K562 (cell line): Measurements from ENCODE around the gene MDM4. TPM values are rescaled to one million over a fixed set of nuclear protein-coding genes. Genes with fewer than 3 reads are reported as not detected.

Source experiments
- ATAC-seq: fragments of 200-7000 bp; cut with Tn5 transposase; 3 replicates; pipeline ENCODE4 v1.9.1; 2020; ENCODE audit warnings: moderate library complexity
- BruUV-seq: library from RNA; stranded (reverse); fragments of 400-500 nt; replicated peaks from 2 replicates; lab custom pipeline; 2021; lab: Mats Ljungman, UMichigan
- CTCF ChIA-PET: fragments of 300-600 bp; formaldehyde crosslinking; extraction: SDS; loops from one replicate; lab custom pipeline; 2021; ENCODE audit warnings: low intra/inter-chr PET ratio; lab: Yijun Ruan, JAX
- POLR2A ChIA-PET: fragments of 300-600, 350-650 bp; sonication (Branson Sonifier 250); formaldehyde crosslinking; extraction: SDS; loops from one replicate; lab custom pipeline; 2021; ENCODE audit warnings: antibody characterized with exemption, inconsistent platforms; lab: Yijun Ruan, JAX
- DNase-seq, 4 experiments: peaks; one replicate each; pipeline versions ENCODE4 v3.0.0 to v3.0.0-alpha.2; 2011 to 2018; ENCODE audit warnings: low spot score in 3 of 4, mixed read lengths in 3 of 4; ENCODE audit errors: extremely low read depth in 1 of 4
- FAIRE-seq: peaks from 2 replicates; lab custom pipeline; 2011; peaks lifted over from hg19 to GRCh38; lab: Jason Lieb, UNC
- H2AFZ ChIP-seq: 2 replicates; pipeline ENCODE4 v1.6.0; 2011; ENCODE audit warnings: low read depth, low read length, control low read depth, inconsistent platforms
- H3K27ac ChIP-seq: fragments of 200-600 bp; 3 replicates; pipeline ENCODE4 v1.8.0; 2011; ENCODE audit warnings: low read depth, mild to moderate bottlenecking, control low read depth, inconsistent platforms, low read length, moderate library complexity, mixed read lengths; ENCODE audit errors: extremely low read depth
- H3K27me3 ChIP-seq, 2 experiments: fragments of 300-600 bp in 1 of 2; 2 replicates in 1 of 2; 3 replicates in 1 of 2; pipeline versions ENCODE4 v1.6.0 to v1.8.0; 2011; ENCODE audit warnings: inconsistent platforms in 2 of 2, low read length in 2 of 2, mild to moderate bottlenecking in 1 of 2, mixed read lengths in 1 of 2, moderate library complexity in 1 of 2; ENCODE audit not compliant: control insufficient read depth in 2 of 2, insufficient read depth in 2 of 2
- H3K36me3 ChIP-seq: fragments of 300-600 bp; 3 replicates; pipeline ENCODE4 v1.8.0; 2011; ENCODE audit warnings: mild to moderate bottlenecking, low read length, inconsistent platforms; ENCODE audit not compliant: control insufficient read depth, insufficient read depth
- H3K4me1 ChIP-seq, 2 experiments: fragments of 200-600 bp in 1 of 2; replicated peaks in 1 of 2; 2 replicates in 1 of 2; 3 replicates in 1 of 2; pipeline versions ENCODE4 v1.5.1 to v1.8.0; 2011; ENCODE audit warnings: inconsistent platforms in 2 of 2, low read length in 2 of 2, mild to moderate bottlenecking in 1 of 2, mixed read lengths in 1 of 2, moderate library complexity in 1 of 2; ENCODE audit not compliant: control insufficient read depth in 2 of 2, insufficient read depth in 2 of 2
- H3K4me2 ChIP-seq: 2 replicates; pipeline ENCODE4 v1.6.1; 2011; ENCODE audit warnings: low read length, control low read depth, inconsistent platforms, mixed read lengths; ENCODE audit not compliant: insufficient read depth
- H3K4me3 ChIP-seq: fragments of 200-600 bp; sonication (generic), shearing (Covaris generic); 2 replicates; pipeline ENCODE4 v1.5.1; 2016; ENCODE audit warnings: control low read depth, inconsistent platforms
- H3K79me2 ChIP-seq: fragments of 200-600 bp; 3 replicates; pipeline ENCODE4 v1.8.0; 2011; ENCODE audit warnings: low read length, inconsistent platforms; ENCODE audit not compliant: control insufficient read depth, insufficient read depth
- H3K9ac ChIP-seq, 2 experiments: 2 replicates each; pipeline versions ENCODE4 v1.6.0 to v1.6.1; 2011; ENCODE audit warnings: low read depth in 2 of 2, low read length in 2 of 2, control low read depth in 1 of 2, inconsistent platforms in 1 of 2, mild to moderate bottlenecking in 1 of 2, mixed read lengths in 1 of 2; ENCODE audit not compliant: insufficient read depth in 1 of 2
- H3K9me1 ChIP-seq: one replicate; pipeline ENCODE4 v1.6.0; 2011; ENCODE audit warnings: inconsistent platforms, mild to moderate bottlenecking, low read length, moderate library complexity; ENCODE audit not compliant: control insufficient read depth, insufficient read depth
- H3K9me3 ChIP-seq: replicated peaks from 2 replicates; pipeline ENCODE4 v1.5.1; 2011; ENCODE audit warnings: low read depth, low read length, inconsistent platforms; ENCODE audit not compliant: control insufficient read depth, insufficient read depth
- H4K20me1 ChIP-seq: replicated peaks from 2 replicates; pipeline ENCODE4 v1.6.1; 2011; ENCODE audit warnings: low read length, inconsistent platforms, mixed read lengths; ENCODE audit not compliant: control insufficient read depth, insufficient read depth
- CREBBP ChIP-seq: IDR thresholded peaks from one replicate; pipeline ENCODE4 v1.6.1; 2012; ENCODE audit warnings: low read depth, mild to moderate bottlenecking, control low read depth, inconsistent platforms, low read length
- SFPQ ChIP-seq: fragments of 200-400 bp; formaldehyde crosslinking; IDR thresholded peaks from 2 replicates; pipeline ENCODE4 v1.6.1; 2017; ENCODE audit warnings: mild to moderate bottlenecking, low read depth, low read length, moderate library complexity
- SNIP1 ChIP-seq: fragments of 450-650 bp; IDR thresholded peaks from 2 replicates; pipeline ENCODE4 v1.7.1; 2017; ENCODE audit warnings: low read depth, mild to moderate bottlenecking
- ZNF408 ChIP-seq: fragments of 250-450 bp; sonication (Bioruptor Pico); IDR thresholded peaks from 2 replicates; pipeline ENCODE4 v1.4.0; 2020; ENCODE audit warnings: low read depth, mild to moderate bottlenecking, moderate library complexity
- WGBS: fragments of 100-300 bp; shearing (Covaris generic); methylation state at CpG from one replicate; pipeline ENCODE4 v1.1.6; 2016; ENCODE audit warnings: low coverage, mixed read lengths; ENCODE audit not compliant: insufficient coverage; ENCODE audit errors: missing lambda C conversion rate; 5-methylcytosine and 5-hydroxymethylcytosine counted together
- in situ Hi-C: fragments of 300-500 bp; cut with MboI; formaldehyde crosslinking; loops from 4 replicates; pipeline ENCODE4 v1.15.0; 2018; ENCODE audit warnings: inconsistent platforms, mixed read lengths
- intact Hi-C: fragments of 100-400 bp; cut with micrococcal nuclease; formaldehyde crosslinking; loops from 2 replicates; pipeline ENCODE4 v1.14.2; 2022
- polyA plus RNA-seq, 8 experiments: library from polyadenylated mRNA; depleted of rRNA in 4 of 8; stranded (reverse) in 5 of 8; unstranded in 3 of 8; fragments of >200 nt; fragmentation: Nextera tagmentation in 2 of 8; fragmentation: Illumina TruSeq in 1 of 8; extraction: Ambion mirVana in 2 of 8; extraction: Trizol in 1 of 8; gene quantifications; 2 replicates each; pipeline versions ENCODE4 v1.2.1 to v1.2.3, GENCODE V29; 2011 to 2014; ENCODE audit warnings: inconsistent platforms in 1 of 8, missing spikeins in 1 of 8
- total RNA-seq, 7 experiments: library from RNA; depleted of rRNA in 6 of 7; stranded (reverse); fragments of >200 nt in 6 of 7; fragmentation: Illumina TruSeq in 2 of 7; extraction: Trizol in 2 of 7; gene quantifications; 2 replicates each; pipeline versions ENCODE4 v1.2.1 to v1.2.3, GENCODE V29; 2011 to 2021; ENCODE audit warnings: low replicate concordance in 1 of 7

The MDM4 gene
- total and polyA plus RNA-seq, 9 of the 15 experiments (the other 6 are each of a cell fraction or from before 2014, with no cell fraction given): 3.3 to 61.7 (median 21.2) TPM

- Histone ChIP-seq H3K9me1 (no peaks in the 10 kb centered on the region), H4K20me1 (no peaks in the 10 kb centered on the region), H3K4me3 (no peak overlapping the region), H3K9ac (no peak overlapping the region), H3K36me3 (no peaks in the 10 kb centered on the region), H3K4me1 (peaks cover 0 to 4% of the 10 kb centered on the region in 2 experiments; a peak in 1 of 5 replicates), H3K27ac (no peak overlapping the region), H3K9me3 (no peaks in the 10 kb centered on the region), H2AFZ (no peak overlapping the region), H3K27me3 (peaks cover 25 to 55% of the 10 kb centered on the region in 2 experiments), H3K79me2 (no peaks in the 10 kb centered on the region), H3K4me2 (no peak overlapping the region)
- DNase-seq: no peak
- ChIA-PET CTCF (no interaction called here), POLR2A (interaction anchor here (0.6 to 1.5 kb wide), 3 partner anchors 27 to 340 kb away, joined by 3 to 4 read pairs (median 3); no protein-coding TSS in a partner anchor)
- no TSS peak for BruUV-seq
- 1% methylated on average over 5 of the region's 5 CpGs for WGBS
- FAIRE-seq: no peak
- no peak for ATAC-seq
- in situ Hi-C loops (no loop called here), intact Hi-C loops (no loop called here)
- TF ChIP-seq SNIP1 (no peak), ZNF408 (CRISPR knock-in tag) (no peak), CREBBP (no peak), SFPQ (no peak)
Measured at GRCh38 chr1:204588826-204589225, 72.6 kb downstream of the MDM4 start.
